GM12878 (cell line): ENCODE measurements around the gene NEAT1. TPM values are rescaled to one million over a fixed set of nuclear protein-coding genes. Genes with fewer than 3 reads are reported as not detected.

Source experiments
- ATAC-seq: fragments of 200-7000 bp; cut with Tn5 transposase; 3 replicates; pipeline ENCODE4 v1.9.1; 2020; ENCODE audit warnings: mild to moderate bottlenecking, moderate library complexity
- BruUV-seq: library from RNA; stranded (reverse); fragments of 400-500 nt; replicated peaks from 2 replicates; lab custom pipeline; 2021; lab: Mats Ljungman, UMichigan
- CTCF ChIA-PET: fragments of 300-600 bp; sonication (Branson Sonifier 250); formaldehyde crosslinking; extraction: SDS; loops from one replicate; lab custom pipeline; 2021; ENCODE audit warnings: inconsistent platforms; lab: Yijun Ruan, JAX
- POLR2A ChIA-PET: fragments of 350-600 bp; formaldehyde crosslinking; extraction: SDS; loops from one replicate; lab custom pipeline; 2021; ENCODE audit warnings: inconsistent platforms; lab: Charles Lee
- RAD21 ChIA-PET: fragments of 300-600 bp; sonication (Branson Sonifier 250); formaldehyde crosslinking; loops from one replicate; lab custom pipeline; 2023; ENCODE audit warnings: antibody characterized with exemption; ENCODE audit not compliant: unreplicated experiment; lab: Charles Lee
- SMC1A ChIA-PET: fragments of 300-600 bp; sonication (Branson Sonifier 250); formaldehyde crosslinking; loops from one replicate; lab custom pipeline; 2023; ENCODE audit not compliant: unreplicated experiment, uncharacterized antibody; lab: Charles Lee
- DNase-seq: peaks from one replicate; pipeline ENCODE4 v3.0.0-alpha.2; 2011; ENCODE audit warnings: low read depth, low spot score
- FAIRE-seq: peaks from 3 replicates; lab custom pipeline; 2011; peaks lifted over from hg19 to GRCh38; lab: Jason Lieb, UNC
- H2AFZ ChIP-seq: 2 replicates; pipeline ENCODE4 v1.6.0; 2011; ENCODE audit warnings: low read depth, low read length, control low read depth; ENCODE audit not compliant: control insufficient read depth
- H3K27ac ChIP-seq: 2 replicates; pipeline ENCODE4 v1.5.1; 2011; ENCODE audit warnings: control low read depth; ENCODE audit not compliant: control insufficient read depth, insufficient read depth
- H3K27me3 ChIP-seq, 2 experiments: replicated peaks in 1 of 2; 2 replicates each; pipeline versions ENCODE4 v1.6.0 to v1.6.1; 2011; ENCODE audit warnings: low read length in 1 of 2; ENCODE audit not compliant: control insufficient read depth in 2 of 2, insufficient read depth in 2 of 2
- H3K36me3 ChIP-seq, 2 experiments: 2 replicates each; pipeline ENCODE4 v1.5.1; 2011; ENCODE audit warnings: low read length in 1 of 2; ENCODE audit not compliant: control insufficient read depth in 2 of 2, insufficient read depth in 2 of 2
- H3K4me1 ChIP-seq: 2 replicates; pipeline ENCODE4 v1.6.1; 2011; ENCODE audit warnings: mild to moderate bottlenecking, low read length, moderate library complexity, mixed read lengths; ENCODE audit not compliant: control insufficient read depth, insufficient read depth
- H3K4me2 ChIP-seq: 2 replicates; pipeline ENCODE4 v1.6.0; 2011; ENCODE audit warnings: control low read depth; ENCODE audit not compliant: control insufficient read depth, insufficient read depth
- H3K4me3 ChIP-seq: fragments of 200-600 bp; sonication (generic); 2 replicates; pipeline ENCODE4 v1.5.1; 2016
- H3K79me2 ChIP-seq: 2 replicates; pipeline ENCODE4 v1.6.0; 2011; ENCODE audit warnings: low read length; ENCODE audit not compliant: control insufficient read depth, insufficient read depth
- H3K9ac ChIP-seq: 2 replicates; pipeline ENCODE4 v1.8.0; 2011; ENCODE audit warnings: low read length, control low read depth, mixed read lengths; ENCODE audit not compliant: control insufficient read depth, insufficient read depth
- H3K9me3 ChIP-seq: replicated peaks from 3 replicates; pipeline ENCODE4 v1.5.1; 2011; ENCODE audit warnings: mild to moderate bottlenecking, low read length; ENCODE audit not compliant: control insufficient read depth, insufficient read depth
- H4K20me1 ChIP-seq: 2 replicates; pipeline ENCODE4 v1.6.0; 2011; ENCODE audit not compliant: control insufficient read depth, insufficient read depth
- BHLHE40 ChIP-seq, 2 experiments: fragments of 450-650 bp in 1 of 2; IDR thresholded peaks; 2 replicates each; pipeline ENCODE4 v1.6.1; 2011 to 2017; ENCODE audit warnings: low read depth in 2 of 2, borderline replicate concordance in 1 of 2, improper control_type of control experiment in 1 of 2, low read length in 1 of 2, mild to moderate bottlenecking in 1 of 2
- CBFB ChIP-seq: IDR thresholded peaks from 2 replicates; pipeline ENCODE4 v1.6.1; 2016; ENCODE audit warnings: antibody characterized with exemption, low read depth
- CHD2 ChIP-seq: IDR thresholded peaks from 2 replicates; pipeline ENCODE4 v1.6.1; 2011; ENCODE audit warnings: low read depth, low read length, improper control_type of control experiment, borderline replicate concordance
- EP300 ChIP-seq, 2 experiments: fragments of 150-350 bp in 1 of 2; IDR thresholded peaks; 2 replicates each; pipeline ENCODE4 v1.6.1; 2011 to 2012; ENCODE audit warnings: low read depth in 2 of 2, low read length in 2 of 2, borderline replicate concordance in 1 of 2, improper control_type of control experiment in 1 of 2, inconsistent platforms in 1 of 2; ENCODE audit not compliant: control insufficient read depth in 1 of 2
- IKZF1 ChIP-seq: fragments of 450-650 bp; conservative IDR thresholded peaks from 2 replicates; pipeline ENCODE4 v1.6.1; 2017; ENCODE audit warnings: antibody characterized with exemption, mild to moderate bottlenecking
- JUND ChIP-seq: IDR thresholded peaks from 2 replicates; pipeline ENCODE4 v1.6.1; 2012; ENCODE audit warnings: low read depth, mild to moderate bottlenecking, low read length, improper control_type of control experiment, moderate library complexity
- MEF2A ChIP-seq: IDR thresholded peaks from 2 replicates; pipeline ENCODE4 v1.6.1; 2011; ENCODE audit warnings: low read depth, mild to moderate bottlenecking, low read length, moderate library complexity; ENCODE audit not compliant: insufficient read depth
- RBBP5 ChIP-seq: fragments of 200-600 bp; sonication (generic); conservative IDR thresholded peaks from 2 replicates; pipeline ENCODE4 v1.6.1; 2016
- STAT1 ChIP-seq: fragments of 450-650 bp; conservative IDR thresholded peaks from 2 replicates; pipeline ENCODE4 v1.6.1; 2014; ENCODE audit warnings: antibody characterized with exemption, mild to moderate bottlenecking
- ZNF207 ChIP-seq: fragments of 450-650 bp; IDR thresholded peaks from 2 replicates; pipeline ENCODE4 v1.6.1; 2014; ENCODE audit warnings: antibody characterized with exemption, mild to moderate bottlenecking, borderline replicate concordance
- ZNF217 ChIP-seq: fragments of 450-650 bp; IDR thresholded peaks from 2 replicates; pipeline ENCODE4 v1.6.1; 2017; ENCODE audit warnings: antibody characterized with exemption, mild to moderate bottlenecking
- WGBS: methylation state at CpG from one replicate; pipeline ENCODE4 v1.1.6; 2016; ENCODE audit warnings: low lambda C conversion rate; ENCODE audit not compliant: insufficient replicate concordance, insufficient coverage; ENCODE audit errors: missing lambda C conversion rate; 5-methylcytosine and 5-hydroxymethylcytosine counted together
- in situ Hi-C: fragments of 300-500 bp; cut with MboI; formaldehyde crosslinking; loops from 9 replicates; pipeline ENCODE4 v1.14.3; 2018; ENCODE audit warnings: mixed read lengths
- intact Hi-C: fragments of 100-400 bp; cut with micrococcal nuclease; formaldehyde crosslinking; loops from one replicate; pipeline ENCODE4 v1.14.2; 2022; ENCODE audit not compliant: unreplicated experiment
- polyA plus RNA-seq, 11 experiments: library from polyadenylated mRNA; depleted of rRNA in 4 of 11; unstranded in 6 of 11; stranded (reverse) in 5 of 11; fragments of >200 nt; fragmentation: Nextera tagmentation in 4 of 11; fragmentation: Illumina TruSeq in 1 of 11; extraction: Ambion mirVana in 4 of 11; extraction: Trizol in 1 of 11; gene quantifications; 1 replicate in 1 of 11; 2 replicates in 10 of 11; pipeline versions ENCODE4 v1.2.1 to v1.2.3, GENCODE V29; 2011 to 2016; ENCODE audit warnings: inconsistent platforms in 2 of 11, missing spikeins in 2 of 11, low read depth in 1 of 11
- total RNA-seq, 4 experiments: library from RNA; depleted of rRNA in 3 of 4; stranded (reverse); fragments of >200 nt in 3 of 4; fragmentation: Illumina TruSeq in 1 of 4; extraction: Trizol in 1 of 4; gene quantifications; 2 replicates each; pipeline versions ENCODE4 v1.2.1 to v1.2.3, GENCODE V29; 2013 to 2021
- TF ChIP-seq, protein P1 (sequence below): fragments of 450-650 bp; IDR thresholded peaks from 2 replicates; pipeline ENCODE4 v1.6.1; 2016; ENCODE audit warnings: mild to moderate bottlenecking
- TF ChIP-seq, protein P2 (sequence below): IDR thresholded peaks from 2 replicates; pipeline ENCODE4 v1.6.1; 2012; ENCODE audit warnings: low read depth, low read length, improper control_type of control experiment
- TF ChIP-seq, protein P3 (sequence below): IDR thresholded peaks from 2 replicates; pipeline ENCODE4 v1.6.1; 2012; ENCODE audit warnings: improper control_type of control experiment, low read depth, low read length; ENCODE audit not compliant: insufficient replicate concordance

Gene NEAT1
- total and polyA plus RNA-seq, 10 of the 15 experiments (the other 5 are each of a cell fraction or from before 2014, with no cell fraction given): 13.6 to 328 (median 69.4) TPM

DNA sequence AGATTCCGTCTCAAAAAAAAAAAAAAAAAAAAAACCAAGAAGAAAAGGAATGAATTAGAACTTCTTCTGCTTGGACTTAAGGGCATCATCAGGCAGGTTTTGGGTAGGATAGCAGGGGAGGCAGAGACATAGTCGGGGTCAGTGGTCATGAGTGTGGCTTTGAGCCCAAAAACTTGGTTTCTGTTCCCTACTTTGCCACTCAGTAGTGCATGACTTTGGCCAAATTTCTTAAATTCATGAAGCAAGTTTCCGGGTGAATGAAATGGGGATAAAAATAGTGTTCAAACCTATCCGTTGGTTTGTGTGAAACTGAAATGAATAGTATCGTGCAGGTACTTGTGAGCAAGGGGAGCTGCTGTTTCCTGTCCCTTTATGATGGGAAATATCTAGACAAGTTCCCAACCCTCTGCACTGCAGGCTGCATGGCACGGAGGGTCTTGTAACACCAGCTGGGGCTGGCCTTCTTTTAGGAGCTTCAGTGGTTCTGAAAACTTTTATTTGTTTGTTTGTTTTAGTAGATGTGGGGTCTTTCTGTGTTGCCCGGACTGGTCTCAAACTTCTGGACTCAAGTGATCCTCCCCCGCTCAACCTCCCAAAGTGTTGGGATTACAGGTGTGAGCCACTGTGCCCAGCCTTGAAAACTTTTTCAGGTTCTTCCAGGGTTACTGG is 18.4 kb downstream of the NEAT1 start:
- POLR2A ChIA-PET: interaction anchor here (0.5 to 6.0 kb wide), 23 partner anchors 11 to 198 kb away, joined by 3 to 50 read pairs (median 5); partner anchors contain the start of genes MALAT1, NEAT1 and PCNX3
- DNase-seq (peak; percentile 98), FAIRE-seq (peak; percentile 93), ATAC-seq (peak; percentile 69)
- peaks cover 52% of the 10 kb centered on the region for H3K79me2 ChIP-seq
- peak overlapping the region; percentile 89 for H3K27ac ChIP-seq
- H3K36me3 ChIP-seq: peaks cover 2 to 12% of the 10 kb centered on the region in 2 experiments
- in situ Hi-C loops (no loop called here), intact Hi-C loops (loop anchor here (1.0 to 2.0 kb wide), 4 partner anchors 10 to 54 kb away; no protein-coding TSS in a partner anchor)
- no peaks in the 10 kb centered on the region for H3K27me3 ChIP-seq
- CTCF ChIA-PET: interaction anchor here (0.7 to 2.6 kb wide), 7 partner anchors 9 to 136 kb away, joined by 3 to 13 read pairs (median 4); partner anchors contain the start of gene MALAT1
- peak overlapping the region; percentile 86 for H3K4me2 ChIP-seq
- BruUV-seq: no TSS peak
- RAD21 ChIA-PET: interaction anchor here (0.6 to 3.5 kb wide), 11 partner anchors 11 to 106 kb away, joined by 3 to 19 read pairs (median 5); partner anchors contain the start of genes MALAT1 and NEAT1
- no peaks in the 10 kb centered on the region for H4K20me1 ChIP-seq
- WGBS: 1% methylated on average over 8 of the region's 8 CpGs
- H3K9me3 ChIP-seq: no peaks in the 10 kb centered on the region
- H2AFZ ChIP-seq: no peak overlapping the region
- H3K9ac ChIP-seq: peak overlapping the region; percentile 59
- peaks cover 52% of the 10 kb centered on the region for H3K4me1 ChIP-seq
- H3K4me3 ChIP-seq: no peak overlapping the region
- SMC1A ChIA-PET: interaction anchor here (1.0 to 2.7 kb wide), 7 partner anchors 11 to 63 kb away, joined by 3 to 12 read pairs (median 4); partner anchors contain the start of gene NEAT1
- TF ChIP-seq IKZF1 (peak; percentile 96), CBFB (peak; percentile 91), CHD2 (peak; percentile 58; the same call in 1 of the 2 replicates), STAT1 (no peak), MEF2A (peak; percentile 95), EP300 (IDR thresholded peaks at IDR 0.05; ENCODE audit: borderline replicate concordance in 1 of 2, control insufficient read depth in 1 of 2, low read depth in 2 of 2, low read length in 2 of 2) (peak; percentile 81 to 84; a peak in 3 of 4 replicates), ZNF207 (no peak), RBBP5 (no peak), BHLHE40 (IDR thresholded peaks at IDR 0.05; ENCODE audit: borderline replicate concordance in 1 of 2, low read depth in 2 of 2, low read length in 1 of 2) (peak; percentile 76 to 78; a peak in 3 of 4 replicates), JUND (no peak), ZNF217 (no peak)
- TF ChIP-seq, protein P1, sequence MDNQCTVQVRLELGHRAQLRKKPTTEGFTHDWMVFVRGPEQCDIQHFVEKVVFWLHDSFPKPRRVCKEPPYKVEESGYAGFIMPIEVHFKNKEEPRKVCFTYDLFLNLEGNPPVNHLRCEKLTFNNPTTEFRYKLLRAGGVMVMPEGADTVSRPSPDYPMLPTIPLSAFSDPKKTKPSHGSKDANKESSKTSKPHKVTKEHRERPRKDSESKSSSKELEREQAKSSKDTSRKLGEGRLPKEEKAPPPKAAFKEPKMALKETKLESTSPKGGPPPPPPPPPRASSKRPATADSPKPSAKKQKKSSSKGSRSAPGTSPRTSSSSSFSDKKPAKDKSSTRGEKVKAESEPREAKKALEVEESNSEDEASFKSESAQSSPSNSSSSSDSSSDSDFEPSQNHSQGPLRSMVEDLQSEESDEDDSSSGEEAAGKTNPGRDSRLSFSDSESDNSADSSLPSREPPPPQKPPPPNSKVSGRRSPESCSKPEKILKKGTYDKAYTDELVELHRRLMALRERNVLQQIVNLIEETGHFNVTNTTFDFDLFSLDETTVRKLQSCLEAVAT: peak; percentile 92
- TF ChIP-seq, protein P2, sequence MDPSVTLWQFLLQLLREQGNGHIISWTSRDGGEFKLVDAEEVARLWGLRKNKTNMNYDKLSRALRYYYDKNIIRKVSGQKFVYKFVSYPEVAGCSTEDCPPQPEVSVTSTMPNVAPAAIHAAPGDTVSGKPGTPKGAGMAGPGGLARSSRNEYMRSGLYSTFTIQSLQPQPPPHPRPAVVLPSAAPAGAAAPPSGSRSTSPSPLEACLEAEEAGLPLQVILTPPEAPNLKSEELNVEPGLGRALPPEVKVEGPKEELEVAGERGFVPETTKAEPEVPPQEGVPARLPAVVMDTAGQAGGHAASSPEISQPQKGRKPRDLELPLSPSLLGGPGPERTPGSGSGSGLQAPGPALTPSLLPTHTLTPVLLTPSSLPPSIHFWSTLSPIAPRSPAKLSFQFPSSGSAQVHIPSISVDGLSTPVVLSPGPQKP: peak; percentile 19; the same call in 1 of the 2 replicates
- TF ChIP-seq, protein P3, sequence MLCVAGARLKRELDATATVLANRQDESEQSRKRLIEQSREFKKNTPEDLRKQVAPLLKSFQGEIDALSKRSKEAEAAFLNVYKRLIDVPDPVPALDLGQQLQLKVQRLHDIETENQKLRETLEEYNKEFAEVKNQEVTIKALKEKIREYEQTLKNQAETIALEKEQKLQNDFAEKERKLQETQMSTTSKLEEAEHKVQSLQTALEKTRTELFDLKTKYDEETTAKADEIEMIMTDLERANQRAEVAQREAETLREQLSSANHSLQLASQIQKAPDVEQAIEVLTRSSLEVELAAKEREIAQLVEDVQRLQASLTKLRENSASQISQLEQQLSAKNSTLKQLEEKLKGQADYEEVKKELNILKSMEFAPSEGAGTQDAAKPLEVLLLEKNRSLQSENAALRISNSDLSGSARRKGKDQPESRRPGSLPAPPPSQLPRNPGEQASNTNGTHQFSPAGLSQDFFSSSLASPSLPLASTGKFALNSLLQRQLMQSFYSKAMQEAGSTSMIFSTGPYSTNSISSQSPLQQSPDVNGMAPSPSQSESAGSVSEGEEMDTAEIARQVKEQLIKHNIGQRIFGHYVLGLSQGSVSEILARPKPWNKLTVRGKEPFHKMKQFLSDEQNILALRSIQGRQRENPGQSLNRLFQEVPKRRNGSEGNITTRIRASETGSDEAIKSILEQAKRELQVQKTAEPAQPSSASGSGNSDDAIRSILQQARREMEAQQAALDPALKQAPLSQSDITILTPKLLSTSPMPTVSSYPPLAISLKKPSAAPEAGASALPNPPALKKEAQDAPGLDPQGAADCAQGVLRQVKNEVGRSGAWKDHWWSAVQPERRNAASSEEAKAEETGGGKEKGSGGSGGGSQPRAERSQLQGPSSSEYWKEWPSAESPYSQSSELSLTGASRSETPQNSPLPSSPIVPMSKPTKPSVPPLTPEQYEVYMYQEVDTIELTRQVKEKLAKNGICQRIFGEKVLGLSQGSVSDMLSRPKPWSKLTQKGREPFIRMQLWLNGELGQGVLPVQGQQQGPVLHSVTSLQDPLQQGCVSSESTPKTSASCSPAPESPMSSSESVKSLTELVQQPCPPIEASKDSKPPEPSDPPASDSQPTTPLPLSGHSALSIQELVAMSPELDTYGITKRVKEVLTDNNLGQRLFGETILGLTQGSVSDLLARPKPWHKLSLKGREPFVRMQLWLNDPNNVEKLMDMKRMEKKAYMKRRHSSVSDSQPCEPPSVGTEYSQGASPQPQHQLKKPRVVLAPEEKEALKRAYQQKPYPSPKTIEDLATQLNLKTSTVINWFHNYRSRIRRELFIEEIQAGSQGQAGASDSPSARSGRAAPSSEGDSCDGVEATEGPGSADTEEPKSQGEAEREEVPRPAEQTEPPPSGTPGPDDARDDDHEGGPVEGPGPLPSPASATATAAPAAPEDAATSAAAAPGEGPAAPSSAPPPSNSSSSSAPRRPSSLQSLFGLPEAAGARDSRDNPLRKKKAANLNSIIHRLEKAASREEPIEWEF: peak; percentile 86
